GM23248 (cell line): ENCODE measurements around the gene MDM4. TPM values are rescaled to one million over a fixed set of nuclear protein-coding genes. Genes with fewer than 3 reads are reported as not detected.
"Not testable (repeated sequence)": the region's sequence is repeated elsewhere in the genome, so short reads cannot be mapped to it uniquely, and the experiment has no call there.

ENCODE experiments used
- DNase-seq: peaks from one replicate; pipeline ENCODE4 v3.0.0-alpha.2; 2015
- H2AFZ ChIP-seq: fragments of 200-600 bp; sonication (generic); 2 replicates; pipeline ENCODE4 v1.6.1; 2016; ENCODE audit warnings: antibody characterized with exemption
- H3F3A ChIP-seq: fragments of 200-600 bp; sonication (generic); 2 replicates; pipeline ENCODE4 v1.6.1; 2016; ENCODE audit warnings: mild to moderate bottlenecking, antibody characterized with exemption, mixed run types; ENCODE audit not compliant: insufficient read depth
- H3K27ac ChIP-seq: fragments of 200-600 bp; sonication (generic); 2 replicates; pipeline ENCODE4 v1.5.1; 2016; ENCODE audit warnings: mild to moderate bottlenecking
- H3K27me3 ChIP-seq: fragments of 200-600 bp; sonication (generic); replicated peaks from 2 replicates; pipeline ENCODE4 v1.6.1; 2016; ENCODE audit warnings: mild to moderate bottlenecking; ENCODE audit not compliant: insufficient read depth
- H3K36me3 ChIP-seq: fragments of 200-600 bp; sonication (generic); 2 replicates; pipeline ENCODE4 v1.6.1; 2016; ENCODE audit warnings: low read depth, mild to moderate bottlenecking
- H3K4me1 ChIP-seq: fragments of 200-600 bp; sonication (generic); 2 replicates; pipeline ENCODE4 v1.6.1; 2016; ENCODE audit warnings: mild to moderate bottlenecking; ENCODE audit not compliant: insufficient read depth
- H3K4me2 ChIP-seq: fragments of 200-600 bp; sonication (generic); one replicate; pipeline ENCODE4 v1.6.1; 2016; ENCODE audit warnings: mild to moderate bottlenecking; ENCODE audit not compliant: unreplicated experiment
- H3K4me3 ChIP-seq: fragments of 200-600 bp; sonication (generic); 2 replicates; pipeline ENCODE4 v1.5.1; 2016; ENCODE audit warnings: mild to moderate bottlenecking
- H3K79me2 ChIP-seq: fragments of 200-600 bp; sonication (generic); 2 replicates; pipeline ENCODE4 v1.6.1; 2016; ENCODE audit warnings: mild to moderate bottlenecking; ENCODE audit not compliant: insufficient read depth
- H3K9ac ChIP-seq: fragments of 200-600 bp; sonication (generic); 2 replicates; pipeline ENCODE4 v1.6.1; 2016; ENCODE audit warnings: mild to moderate bottlenecking
- H3K9me2 ChIP-seq: fragments of 200-600 bp; sonication (generic); 2 replicates; pipeline ENCODE4 v1.6.1; 2016; ENCODE audit warnings: mixed run types, mild to moderate bottlenecking, moderate library complexity; ENCODE audit not compliant: insufficient read depth
- H3K9me3 ChIP-seq: fragments of 200-600 bp; sonication (generic); one replicate; pipeline ENCODE4 v1.6.1; 2017; ENCODE audit warnings: low read depth
- H4K20me1 ChIP-seq: fragments of 200-600 bp; sonication (generic); 2 replicates; pipeline ENCODE4 v1.6.0; 2016; ENCODE audit not compliant: insufficient read depth
- EZH2 ChIP-seq: fragments of 200-600 bp; sonication (generic); IDR thresholded peaks from 2 replicates; pipeline ENCODE4 v1.6.1; 2018; ENCODE audit warnings: antibody characterized with exemption, mild to moderate bottlenecking; ENCODE audit not compliant: insufficient read depth, poor library complexity, severe bottlenecking
- EZH2phosphoT487 ChIP-seq: fragments of 200-600 bp; sonication (generic); IDR thresholded peaks from 2 replicates; pipeline ENCODE4 v1.6.1; 2018; ENCODE audit warnings: antibody characterized with exemption, moderate library complexity, mild to moderate bottlenecking, low read depth; ENCODE audit not compliant: insufficient read depth
- WGBS, 2 experiments: methylation state at CpG; one replicate each; pipeline ENCODE4 v1.1.6; 2015 to 2017; ENCODE audit warnings: low lambda C conversion rate in 2 of 2, low coverage in 1 of 2; ENCODE audit errors: missing lambda C conversion rate in 2 of 2; 5-methylcytosine and 5-hydroxymethylcytosine counted together
- in situ Hi-C: fragments of 300-500 bp; cut with MboI; formaldehyde crosslinking; loops from 2 replicates; pipeline ENCODE4 v1.15.0; 2020
- polyA plus RNA-seq: library from polyadenylated mRNA; unstranded; fragments of >200 nt; fragmentation: Nextera tagmentation; extraction: Ambion mirVana; gene quantifications from 2 replicates; pipeline ENCODE4 v1.2.1, GENCODE V29; 2016
- total RNA-seq: library from RNA; depleted of rRNA; stranded (reverse); fragments of >200 nt; shearing (Covaris generic); gene quantifications from 2 replicates; pipeline ENCODE4 v1.2.3, GENCODE V29; 2014

Gene MDM4
- total and polyA plus RNA-seq, 2 experiments from 2014 or later: 9.6 to 12.6 TPM

GRCh38 chr1:204569478-204569877 is 53.3 kb downstream of the MDM4 start:
- no peak for DNase-seq
- no peak for TF ChIP-seq EZH2phosphoT487
- no peak for TF ChIP-seq EZH2
- Histone ChIP-seq H3K9ac (no peak overlapping the region), H3K4me3 (no peak overlapping the region), H3K27me3 (no peaks in the 10 kb centered on the region), H3K4me2 (no peak overlapping the region), H3K36me3 (no peaks in the 10 kb centered on the region), H3K9me2 (no peaks in the 10 kb centered on the region), H3K27ac (no peak overlapping the region), H3K4me1 (peaks cover 13% of the 10 kb centered on the region), H4K20me1 (no peaks in the 10 kb centered on the region), H3K79me2 (no peaks in the 10 kb centered on the region), H3K9me3 (no peaks in the 10 kb centered on the region), H3F3A (0 out of 2 replicates have a peak, but pooled peaks cover 6% of the 10 kb centered on the region), H2AFZ (no peak overlapping the region)
- in situ Hi-C loops: loop anchor here (10.0 kb wide), 1 partner anchor 375 kb away; no protein-coding TSS in a partner anchor
- 94 to 96% methylated on average over 5 of the region's 5 CpGs for WGBS, 2 experiments

- H3K27ac ChIP-seq, H3F3A ChIP-seq, DNase-seq, H3K4me2 ChIP-seq, H3K9me3 ChIP-seq, H3K9me2 ChIP-seq, H3K9ac ChIP-seq, H2AFZ ChIP-seq, H4K20me1 ChIP-seq, H3K79me2 ChIP-seq, H3K27me3 ChIP-seq, H3K4me3 ChIP-seq, in situ Hi-C loops, H3K36me3 ChIP-seq: not testable (repeated sequence)
- WGBS, 2 experiments: 45 to 55% methylated on average over 3 of the region's 3 CpGs
- H3K4me1 ChIP-seq: peaks cover 13% of the 10 kb centered on the region
Observed at GRCh38 chr1:204570021-204570420, 53.8 kb downstream of the MDM4 start.

- Histone ChIP-seq H3K27me3 (no peaks in the 10 kb centered on the region), H3K4me2 (no peak overlapping the region), H3K9ac (no peak overlapping the region), H3K27ac (no peak overlapping the region), H3K9me3 (no peaks in the 10 kb centered on the region), H3K4me3 (no peak overlapping the region), H3K36me3 (no peaks in the 10 kb centered on the region), H3K79me2 (no peaks in the 10 kb centered on the region), H3F3A (no peaks in the 10 kb centered on the region), H4K20me1 (no peaks in the 10 kb centered on the region), H3K9me2 (no peaks in the 10 kb centered on the region), H2AFZ (no peak overlapping the region), H3K4me1 (peaks cover 8% of the 10 kb centered on the region)
- 97% methylated on average over 2 of the region's 2 CpGs for WGBS, 2 experiments
- TF ChIP-seq EZH2phosphoT487: no peak
- TF ChIP-seq EZH2: no peak
- DNase-seq: peak; percentile 22
- in situ Hi-C loops: no loop called here
Observed at GRCh38 chr1:204571128-204571527, 54.9 kb downstream of the MDM4 start.

- no peak for DNase-seq
- TF ChIP-seq EZH2phosphoT487: no peak
- TF ChIP-seq EZH2: no peak
Observed at GRCh38 chr1:204571631-204572030, 55.4 kb downstream of the MDM4 start.

More at GRCh38 chr1:204571631-204572030, 55.4 kb downstream of the MDM4 start:
- Histone ChIP-seq H3K9ac (no peak overlapping the region), H3K79me2 (no peaks in the 10 kb centered on the region), H3K27me3 (no peaks in the 10 kb centered on the region), H4K20me1 (no peaks in the 10 kb centered on the region), H3K27ac (no peak overlapping the region), H3K4me1 (peaks cover 8% of the 10 kb centered on the region), H3K4me2 (no peak overlapping the region), H3K4me3 (no peak overlapping the region), H2AFZ (no peak overlapping the region), H3K9me3 (no peaks in the 10 kb centered on the region), H3K36me3 (no peaks in the 10 kb centered on the region), H3K9me2 (no peaks in the 10 kb centered on the region), H3F3A (no peaks in the 10 kb centered on the region)
- in situ Hi-C loops: no loop called here
- WGBS, 2 experiments: 93 to 97% methylated on average over 4 of the region's 4 CpGs
